ENCODE measurements around the gene TLE4.

- TF ChIP-seq, protein P1, sequence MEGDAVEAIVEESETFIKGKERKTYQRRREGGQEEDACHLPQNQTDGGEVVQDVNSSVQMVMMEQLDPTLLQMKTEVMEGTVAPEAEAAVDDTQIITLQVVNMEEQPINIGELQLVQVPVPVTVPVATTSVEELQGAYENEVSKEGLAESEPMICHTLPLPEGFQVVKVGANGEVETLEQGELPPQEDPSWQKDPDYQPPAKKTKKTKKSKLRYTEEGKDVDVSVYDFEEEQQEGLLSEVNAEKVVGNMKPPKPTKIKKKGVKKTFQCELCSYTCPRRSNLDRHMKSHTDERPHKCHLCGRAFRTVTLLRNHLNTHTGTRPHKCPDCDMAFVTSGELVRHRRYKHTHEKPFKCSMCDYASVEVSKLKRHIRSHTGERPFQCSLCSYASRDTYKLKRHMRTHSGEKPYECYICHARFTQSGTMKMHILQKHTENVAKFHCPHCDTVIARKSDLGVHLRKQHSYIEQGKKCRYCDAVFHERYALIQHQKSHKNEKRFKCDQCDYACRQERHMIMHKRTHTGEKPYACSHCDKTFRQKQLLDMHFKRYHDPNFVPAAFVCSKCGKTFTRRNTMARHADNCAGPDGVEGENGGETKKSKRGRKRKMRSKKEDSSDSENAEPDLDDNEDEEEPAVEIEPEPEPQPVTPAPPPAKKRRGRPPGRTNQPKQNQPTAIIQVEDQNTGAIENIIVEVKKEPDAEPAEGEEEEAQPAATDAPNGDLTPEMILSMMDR (IDR thresholded peaks at IDR 0.05) = no peak
- no peak for TF ChIP-seq POLR2A (IDR thresholded peaks at IDR 0.05)
These were observed 28.7 kb downstream of the TLE4 start for GRCh38 chr9:79600466-79600865.
